D721Med (cell line): ENCODE results near the gene CACNG3.
A peak's percentile ranks its signal among the peaks of the same experiment; 100 is the strongest.

Source experiments
- DNase-seq: peaks from one replicate; pipeline ENCODE4 v3.0.0; 2011; ENCODE audit warnings: low spot score; ENCODE audit not compliant: insufficient read length
- FAIRE-seq: peaks from 2 replicates; lab custom pipeline; 2011; peaks lifted over from hg19 to GRCh38; lab: Jason Lieb, UNC
- CTCF ChIP-seq: IDR thresholded peaks from 2 replicates; pipeline ENCODE4 v1.5.1; 2012; ENCODE audit warnings: mild to moderate bottlenecking, control low read depth; ENCODE audit not compliant: insufficient read depth; ENCODE audit errors: missing control alignments

CACNG3 gene

GRCh38 chr16:24255456-24256371, at the start of gene CACNG3:
Gene CACNG3 (plus strand): TSS chr16:24256335. CDS start chr16:24256755, 420 bp downstream.
- FAIRE-seq = no peak
- DNase-seq = no peak
- TF ChIP-seq CTCF = no peak

GRCh38 chr16:24206926-24207325, 49.2 kb upstream of the CACNG3 start:
- DNase-seq (no peak), FAIRE-seq (no peak)
- no peak for TF ChIP-seq CTCF

- TF ChIP-seq CTCF = no peak
- FAIRE-seq = peak; percentile 72
- no peak for DNase-seq
These were observed 47.4 kb upstream of the CACNG3 start for GRCh38 chr16:24208710-24209109.

- FAIRE-seq (no peak), DNase-seq (no peak)
- TF ChIP-seq CTCF = no peak
These were observed 41.1 kb upstream of the CACNG3 start for GRCh38 chr16:24214992-24215391.

GRCh38 chr16:24216961-24217360, 39.2 kb upstream of the CACNG3 start:
- FAIRE-seq (no peak), DNase-seq (no peak)
- TF ChIP-seq CTCF = no peak

- no peak for FAIRE-seq
- no peak for DNase-seq
- TF ChIP-seq CTCF = no peak
These were observed 38.7 kb upstream of the CACNG3 start for GRCh38 chr16:24217461-24217860.

- TF ChIP-seq CTCF = no peak
- FAIRE-seq (no peak), DNase-seq (no peak)
These were observed 37.8 kb upstream of the CACNG3 start for GRCh38 chr16:24218299-24218698.
